ENCODE data around the gene DUOXA1. TPM values are rescaled to one million over a fixed set of nuclear protein-coding genes. Genes with fewer than 3 reads are reported as not detected.
"Not testable (repeated sequence)": the region's sequence is repeated elsewhere in the genome, so short reads cannot be mapped to it uniquely, and the experiment has no call there.

Gene DUOXA1
- polyA plus RNA-seq, 1 donor (not counting 4 experiments of a cell fraction or from before 2014, with no cell fraction given) = 15.1 TPM

- Histone ChIP-seq H3K4me2 (ENCODE audit: control insufficient read depth, extremely low read depth, insufficient read depth, low read depth, low read length) (no peak overlapping the region), H3K27me3 (ENCODE audit: control insufficient read depth, extremely low read depth, insufficient read depth, low read length) (no peaks in the 10 kb centered on the region), H3K4me1 (ENCODE audit: control insufficient read depth, extremely low read depth, insufficient read depth, low read length) (peaks cover 14% of the 10 kb centered on the region), H4K20me1 (ENCODE audit: control insufficient read depth, extremely low read depth, insufficient read depth, low read length) (no peaks in the 10 kb centered on the region), H3K27ac (ENCODE audit: control insufficient read depth, insufficient read depth, low read length) (no peak overlapping the region), H3K36me3 (ENCODE audit: control insufficient read depth in 2 of 2, extremely low read depth in 1 of 2, insufficient read depth in 2 of 2, low read length in 2 of 2) (peaks cover 7 to 34% of the 10 kb centered on the region in 2 experiments), H3K9ac (ENCODE audit: control insufficient read depth, extremely low read depth, insufficient read depth, low read length) (no peak overlapping the region), H3K9me3 (ENCODE audit: control insufficient read depth, low read depth, low read length) (no peaks in the 10 kb centered on the region), H3K79me2 (ENCODE audit: control insufficient read depth, insufficient read depth, low read length) (no peaks in the 10 kb centered on the region), H3K4me3 (ENCODE audit: control insufficient read depth in 2 of 3, extremely low read depth in 1 of 3, insufficient read depth in 2 of 3, low read depth in 1 of 3, low read length in 3 of 3) (no peak overlapping the region), H2AFZ (ENCODE audit: control insufficient read depth, low read length) (no peak overlapping the region), H3K9me1 (ENCODE audit: control insufficient read depth, extremely low read depth, insufficient read depth, low read length) (no peaks in the 10 kb centered on the region)
- dilution Hi-C loops (cut with MboI; ENCODE audit: extremely low pct_ligation_motif_present, low sequenced_read_pairs) = no loop called here
- no peak for FAIRE-seq
- no peak for DNase-seq (ENCODE audit: low read depth, low spot score)
- no peak for TF ChIP-seq EZH2 (IDR thresholded peaks at IDR 0.05; ENCODE audit: low read length)
- no peak for TF ChIP-seq CTCF (optimal IDR thresholded peaks at IDR 0.05 in 1 of 3, IDR thresholded peaks at IDR 0.05 in 1 of 3, conservative IDR thresholded peaks at IDR 0.05 in 1 of 3; ENCODE audit: extremely low read depth in 1 of 3, insufficient read depth in 2 of 3, low read length in 3 of 3)
Observed at GRCh38 chr15:45137703-45138102, 8.0 kb upstream of the DUOXA1 start.

GRCh38 chr15:45136378-45136764 lies 6.7 kb upstream of the DUOXA1 start:
- dilution Hi-C loops (cut with MboI; ENCODE audit: extremely low pct_ligation_motif_present, low sequenced_read_pairs) = no loop called here
- no peak overlapping the region for H2AFZ ChIP-seq (ENCODE audit: control insufficient read depth, low read length)
- peaks cover 7 to 28% of the 10 kb centered on the region in 2 experiments for H3K36me3 ChIP-seq (ENCODE audit: control insufficient read depth in 2 of 2, extremely low read depth in 1 of 2, insufficient read depth in 2 of 2, low read length in 2 of 2)
- no peaks in the 10 kb centered on the region for H4K20me1 ChIP-seq (ENCODE audit: control insufficient read depth, extremely low read depth, insufficient read depth, low read length)
- H3K27me3 ChIP-seq (ENCODE audit: control insufficient read depth, extremely low read depth, insufficient read depth, low read length) = no peaks in the 10 kb centered on the region
- no peaks in the 10 kb centered on the region for H3K9me1 ChIP-seq (ENCODE audit: control insufficient read depth, extremely low read depth, insufficient read depth, low read length)
- no peak for TF ChIP-seq CTCF (optimal IDR thresholded peaks at IDR 0.05 in 1 of 3, IDR thresholded peaks at IDR 0.05 in 1 of 3, conservative IDR thresholded peaks at IDR 0.05 in 1 of 3; ENCODE audit: extremely low read depth in 1 of 3, insufficient read depth in 2 of 3, low read length in 3 of 3)
- TF ChIP-seq EZH2 (IDR thresholded peaks at IDR 0.05; ENCODE audit: low read length) = no peak
- H3K9ac ChIP-seq (ENCODE audit: control insufficient read depth, extremely low read depth, insufficient read depth, low read length) = no peak overlapping the region
- H3K4me3 ChIP-seq (ENCODE audit: control insufficient read depth in 2 of 3, extremely low read depth in 1 of 3, insufficient read depth in 2 of 3, low read depth in 1 of 3, low read length in 3 of 3) = no peak overlapping the region
- no peak overlapping the region for H3K27ac ChIP-seq (ENCODE audit: control insufficient read depth, insufficient read depth, low read length)
- peaks cover 19% of the 10 kb centered on the region for H3K4me1 ChIP-seq (ENCODE audit: control insufficient read depth, extremely low read depth, insufficient read depth, low read length)
- no peaks in the 10 kb centered on the region for H3K79me2 ChIP-seq (ENCODE audit: control insufficient read depth, insufficient read depth, low read length)
- DNase-seq (ENCODE audit: low read depth, low spot score) = no peak
- no peak overlapping the region for H3K4me2 ChIP-seq (ENCODE audit: control insufficient read depth, extremely low read depth, insufficient read depth, low read depth, low read length)
- FAIRE-seq = no peak
- H3K9me3 ChIP-seq (ENCODE audit: control insufficient read depth, low read depth, low read length) = no peaks in the 10 kb centered on the region

- H3K9ac ChIP-seq (ENCODE audit: control insufficient read depth, extremely low read depth, insufficient read depth, low read length); dilution Hi-C loops (cut with MboI; ENCODE audit: extremely low pct_ligation_motif_present, low sequenced_read_pairs); DNase-seq (ENCODE audit: low read depth, low spot score); H3K79me2 ChIP-seq (ENCODE audit: control insufficient read depth, insufficient read depth, low read length); FAIRE-seq; H3K9me3 ChIP-seq (ENCODE audit: control insufficient read depth, low read depth, low read length); H4K20me1 ChIP-seq (ENCODE audit: control insufficient read depth, extremely low read depth, insufficient read depth, low read length); H2AFZ ChIP-seq (ENCODE audit: control insufficient read depth, low read length); H3K27me3 ChIP-seq (ENCODE audit: control insufficient read depth, extremely low read depth, insufficient read depth, low read length); H3K27ac ChIP-seq (ENCODE audit: control insufficient read depth, insufficient read depth, low read length); H3K4me3 ChIP-seq (ENCODE audit: control insufficient read depth in 2 of 3, extremely low read depth in 1 of 3, insufficient read depth in 2 of 3, low read depth in 1 of 3, low read length in 3 of 3); H3K9me1 ChIP-seq (ENCODE audit: control insufficient read depth, extremely low read depth, insufficient read depth, low read length); H3K4me2 ChIP-seq (ENCODE audit: control insufficient read depth, extremely low read depth, insufficient read depth, low read depth, low read length): not testable (repeated sequence)
- Histone ChIP-seq H3K4me1 (ENCODE audit: control insufficient read depth, extremely low read depth, insufficient read depth, low read length) (peaks cover 22% of the 10 kb centered on the region), H3K36me3 (ENCODE audit: control insufficient read depth in 2 of 2, extremely low read depth in 1 of 2, insufficient read depth in 2 of 2, low read length in 2 of 2) (peaks cover 7 to 22% of the 10 kb centered on the region in 2 experiments)
Observed at GRCh38 chr15:45135705-45136377, 6.2 kb upstream of the DUOXA1 start.

Data from keratinocyte (primary cell).